KG1 (cell line): ENCODE measurements around the gene RPP25L.

Experiments used
- DNase-seq: peaks from one replicate; lab custom pipeline; 2025; lab: John Stamatoyannopoulos, UW

RPP25L gene

GRCh38 chr9:34568133-34568532 is 43.8 kb downstream of the RPP25L start:
- DNase-seq = no peak

DNA sequence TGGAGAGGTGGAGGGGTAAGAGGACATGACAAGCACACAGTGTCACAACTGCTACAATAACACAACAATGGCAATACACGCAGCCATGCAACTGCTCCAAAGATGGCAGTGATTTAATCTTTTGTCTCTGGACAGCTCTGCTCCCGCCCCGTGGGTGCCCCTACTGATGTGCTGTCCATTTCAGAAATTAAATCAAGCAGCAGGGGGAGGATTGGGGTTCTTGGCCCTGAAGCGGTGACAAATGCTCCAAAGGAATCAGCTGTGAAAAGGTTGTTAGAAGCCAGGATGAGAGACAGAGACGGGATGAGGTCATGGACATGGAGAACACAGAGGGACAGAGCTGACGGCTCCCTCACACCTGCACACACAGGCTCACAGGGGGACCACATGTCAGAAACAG is 44.9 kb downstream of the RPP25L start:
- no peak for DNase-seq

DNA sequence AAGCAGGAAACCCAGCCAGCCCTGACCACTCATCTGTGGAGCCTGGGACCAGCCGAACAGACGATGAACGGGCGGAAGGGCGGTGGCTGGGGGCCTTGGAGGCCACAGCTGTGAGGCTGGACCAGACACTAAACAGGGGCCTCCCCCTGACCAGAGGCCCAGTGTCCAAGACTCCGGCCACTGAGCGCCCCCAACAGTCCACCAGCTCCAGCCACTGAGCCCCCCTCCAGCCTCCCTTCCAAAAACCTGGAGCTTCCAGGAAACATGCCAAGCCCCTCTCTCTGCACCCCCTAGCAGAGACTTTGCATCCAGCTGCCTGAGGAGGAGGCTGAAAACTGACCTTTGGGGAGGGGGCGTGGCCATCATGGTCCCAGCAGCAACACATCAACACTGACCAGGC is 45.6 kb downstream of the RPP25L start:
- no peak for DNase-seq

GRCh38 chr9:34565856-34566255 is 46.0 kb downstream of the RPP25L start:
- DNase-seq = no peak

DNA sequence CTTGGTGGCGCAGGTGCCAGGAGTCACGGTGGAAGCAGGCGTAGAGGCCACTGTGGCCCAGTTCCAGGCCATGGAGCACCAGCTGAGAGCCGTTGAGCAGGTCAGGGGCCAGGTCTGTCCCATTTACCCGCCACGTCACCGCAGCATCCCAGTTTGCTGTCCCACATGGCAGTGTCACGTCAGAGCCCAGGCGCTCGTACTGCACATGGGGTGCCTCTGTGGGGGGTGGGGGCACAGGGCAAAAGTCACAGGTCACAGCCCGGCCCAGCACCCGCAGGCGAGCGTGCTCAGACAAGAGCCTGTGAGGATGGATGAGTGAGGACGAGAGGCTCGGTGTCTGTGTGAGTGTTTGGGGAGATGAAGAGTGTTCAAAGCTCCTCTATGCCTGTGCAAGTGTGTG is 47.3 kb downstream of the RPP25L start:
- DNase-seq = no peak

DNA sequence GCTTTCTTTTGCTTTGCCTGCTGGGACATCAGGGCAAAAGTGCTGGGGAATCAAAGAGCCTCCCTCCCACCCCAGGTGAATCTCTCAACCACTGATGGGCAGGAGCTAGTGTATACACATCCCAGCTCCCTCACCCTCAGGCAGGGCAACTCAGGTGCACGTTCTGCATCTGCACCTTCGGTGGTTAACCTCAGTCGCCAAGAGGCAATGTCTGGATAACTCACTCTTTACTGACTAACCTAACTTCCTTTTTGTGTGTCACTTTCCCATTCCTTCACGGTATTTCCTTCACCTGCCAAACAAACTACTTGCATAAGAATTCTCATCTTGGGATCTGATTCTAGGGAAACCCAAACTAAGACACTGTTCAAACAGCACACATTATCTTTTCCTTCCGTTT is 48.6 kb downstream of the RPP25L start:
- no peak for DNase-seq

GRCh38 chr9:34562135-34562745 is 49.7 kb downstream of the RPP25L start:
- DNase-seq = no peak

- DNase-seq = no peak
Observed at GRCh38 chr9:34560599-34561214, 51.2 kb downstream of the RPP25L start.
